Kidney capillary endothelial cell (primary cell): Measurements from ENCODE around the gene CTNNBIP1.

Experiments used
- DNase-seq: peaks from one replicate; pipeline ENCODE4 v3.0.0-alpha.2; 2018; ENCODE audit warnings: low spot score

Gene CTNNBIP1

DNA sequence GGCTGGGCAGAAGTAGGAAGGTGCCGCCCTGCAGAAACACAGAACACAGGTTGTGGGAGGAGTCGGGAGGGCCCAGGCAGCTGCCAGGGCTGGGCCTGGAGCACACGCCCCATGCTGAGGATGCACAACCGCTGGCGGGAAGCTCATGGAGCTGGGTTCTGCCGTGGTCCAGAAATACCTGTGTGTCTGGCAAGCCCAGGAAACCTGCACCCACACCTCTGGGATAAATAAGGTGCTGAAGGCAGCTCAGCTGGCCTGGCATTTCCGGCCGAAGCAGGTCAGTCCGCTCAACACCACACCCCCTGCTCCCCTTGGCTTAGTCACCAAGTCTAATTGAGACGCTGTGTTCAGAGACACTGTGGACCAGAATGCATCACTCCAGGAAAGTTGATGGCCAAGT lies 32.1 kb downstream of the CTNNBIP1 start:
- no peak for DNase-seq

DNA sequence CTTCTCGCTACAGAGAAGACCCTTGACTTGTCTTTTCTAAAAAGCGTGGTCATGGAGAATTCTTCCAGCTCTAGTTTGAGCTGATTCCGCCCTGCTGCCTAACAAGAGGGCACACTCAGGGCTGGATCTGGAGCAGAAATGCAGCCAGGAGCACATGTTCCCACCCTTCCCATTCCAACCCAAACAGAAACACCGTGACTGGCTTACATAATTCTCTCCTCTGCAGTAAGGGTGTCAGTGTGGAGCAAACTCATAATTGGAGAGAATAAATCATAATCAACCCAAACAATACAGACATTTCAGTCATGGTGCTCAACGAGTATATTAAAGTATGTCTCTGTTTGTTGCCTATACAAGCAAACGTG lies 34.5 kb downstream of the CTNNBIP1 start:
- DNase-seq, result no peak

- peak; percentile 67 for DNase-seq
Observed at GRCh38 chr1:9874959-9875635, 35.0 kb downstream of the CTNNBIP1 start.

DNA sequence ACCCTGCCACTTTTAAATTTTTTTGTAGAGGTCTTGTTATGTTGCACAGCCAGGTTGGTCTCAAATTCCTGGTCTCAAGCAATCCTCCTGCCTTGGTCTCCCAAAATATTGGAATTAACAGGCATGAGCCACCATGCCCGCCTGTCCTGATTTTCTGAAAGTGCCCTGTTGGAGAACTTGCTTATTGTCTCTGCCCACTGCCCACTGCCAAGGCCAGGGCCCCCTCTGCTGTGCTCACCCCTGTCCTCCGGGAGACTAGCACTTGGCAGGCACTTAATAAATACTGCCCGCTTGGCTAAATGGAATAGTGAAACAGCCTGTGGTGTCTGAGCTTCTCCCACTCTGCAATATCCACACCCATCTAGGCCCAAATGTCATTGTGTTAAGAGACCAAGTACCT lies 35.7 kb downstream of the CTNNBIP1 start:
- no peak for DNase-seq

GRCh38 chr1:9873992-9874391 lies 36.1 kb downstream of the CTNNBIP1 start:
- DNase-seq, result no peak

GRCh38 chr1:9873385-9873784 lies 36.7 kb downstream of the CTNNBIP1 start:
- no peak for DNase-seq

DNA sequence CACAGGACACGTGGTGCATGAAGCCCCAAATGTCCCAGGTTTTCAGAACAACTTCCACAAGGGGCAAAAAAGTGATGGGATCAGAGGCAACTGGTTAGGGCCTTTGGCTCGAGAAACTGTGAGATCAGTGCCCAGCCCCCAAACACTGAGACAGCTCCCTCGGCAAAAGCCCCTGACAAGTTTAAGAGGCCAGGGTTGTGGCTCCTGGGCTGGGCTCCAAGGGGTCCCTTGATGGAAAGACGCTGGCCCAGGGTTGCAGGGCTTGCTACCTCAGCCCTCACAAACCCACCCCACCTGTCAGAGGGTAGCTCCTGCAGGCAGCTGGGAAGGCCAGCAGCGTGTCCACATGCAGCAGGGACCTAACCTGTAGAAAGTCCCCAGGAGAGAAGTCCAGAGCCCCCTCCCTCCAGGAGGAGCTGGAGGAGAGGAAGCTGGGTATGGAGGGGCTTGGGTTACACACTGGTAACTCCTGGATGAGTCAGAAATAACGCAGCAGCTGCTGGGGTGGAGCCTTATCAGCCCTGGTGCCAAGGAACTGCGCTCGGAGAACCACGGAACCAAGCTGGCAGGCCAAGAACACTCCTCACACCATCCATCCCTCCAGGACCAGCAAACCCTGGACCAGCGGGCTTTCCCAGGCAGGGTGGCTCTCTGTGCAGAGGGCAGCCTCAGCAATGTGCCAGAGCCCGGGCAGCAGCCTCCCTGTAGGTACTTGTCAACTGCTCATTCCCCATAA lies 37.5 kb downstream of the CTNNBIP1 start:
- DNase-seq, result no peak

GRCh38 chr1:9871707-9872425 lies 38.2 kb downstream of the CTNNBIP1 start:
- DNase-seq, result no peak

GRCh38 chr1:9871021-9871420 lies 39.0 kb downstream of the CTNNBIP1 start:
- no peak for DNase-seq

DNA sequence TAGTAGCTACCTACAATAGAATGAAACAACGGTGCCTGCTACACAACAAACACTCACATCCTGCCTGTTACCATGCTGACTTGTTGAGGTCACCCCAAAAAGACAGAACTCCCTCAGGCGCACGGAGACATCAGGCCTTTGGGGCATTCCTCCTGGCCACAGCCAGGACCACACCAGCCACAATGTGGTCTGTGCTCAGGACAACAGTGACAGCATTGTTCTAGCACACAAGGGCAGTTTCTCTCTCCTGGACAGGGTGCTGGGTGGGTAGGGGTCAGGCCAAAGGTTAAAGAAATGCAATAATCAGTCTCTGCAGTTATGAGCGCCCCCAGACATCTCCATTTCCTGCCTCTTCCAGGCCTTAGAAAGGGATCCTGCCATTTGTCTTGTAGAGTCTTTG lies 39.5 kb downstream of the CTNNBIP1 start:
- no peak for DNase-seq

GRCh38 chr1:9869831-9870251 lies 40.2 kb downstream of the CTNNBIP1 start:
- DNase-seq, result no peak

DNA sequence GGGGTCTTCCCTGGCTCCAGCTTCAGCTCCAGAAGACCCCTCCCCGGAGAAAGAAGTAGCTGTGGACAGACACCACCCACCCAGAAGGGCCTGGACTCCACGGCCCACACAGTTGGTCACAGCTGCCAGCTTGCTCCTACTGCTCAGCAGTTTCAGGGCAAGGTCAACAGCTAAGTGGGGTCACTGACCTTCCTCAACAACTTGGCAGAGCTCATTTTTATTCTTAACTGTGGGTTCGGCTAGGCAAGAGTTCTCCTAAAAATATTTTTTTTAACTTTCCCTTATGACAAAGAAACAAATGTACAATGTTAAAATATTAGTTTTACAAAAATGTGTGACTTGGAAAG lies 41.9 kb downstream of the CTNNBIP1 start:
- DNase-seq, result no peak

- peak; percentile 59 for DNase-seq
Observed at GRCh38 chr1:9867408-9868243, 42.4 kb downstream of the CTNNBIP1 start.

DNA sequence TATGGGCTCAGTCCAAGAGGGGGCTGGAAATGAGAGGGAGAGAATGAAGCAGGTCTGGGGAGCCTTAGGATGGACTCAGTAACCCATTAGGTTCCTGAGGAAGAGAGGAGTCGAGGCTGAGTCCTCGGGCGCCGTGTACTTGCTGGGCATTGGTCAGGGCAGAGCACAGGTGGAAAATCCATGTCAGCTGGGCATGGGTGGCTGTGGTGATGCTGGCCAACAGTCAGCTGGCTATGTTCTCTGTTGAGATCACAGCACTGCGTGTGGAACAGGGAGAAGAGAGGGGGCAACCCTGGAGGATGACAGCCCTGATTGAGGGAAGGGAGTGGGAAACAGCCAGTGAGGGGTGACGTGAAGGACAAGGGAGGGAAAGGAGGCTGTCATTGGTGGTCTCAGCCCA lies 43.2 kb downstream of the CTNNBIP1 start:
- no peak for DNase-seq

GRCh38 chr1:9865724-9866123 lies 44.3 kb downstream of the CTNNBIP1 start:
- DNase-seq, result peak; percentile 57

DNA sequence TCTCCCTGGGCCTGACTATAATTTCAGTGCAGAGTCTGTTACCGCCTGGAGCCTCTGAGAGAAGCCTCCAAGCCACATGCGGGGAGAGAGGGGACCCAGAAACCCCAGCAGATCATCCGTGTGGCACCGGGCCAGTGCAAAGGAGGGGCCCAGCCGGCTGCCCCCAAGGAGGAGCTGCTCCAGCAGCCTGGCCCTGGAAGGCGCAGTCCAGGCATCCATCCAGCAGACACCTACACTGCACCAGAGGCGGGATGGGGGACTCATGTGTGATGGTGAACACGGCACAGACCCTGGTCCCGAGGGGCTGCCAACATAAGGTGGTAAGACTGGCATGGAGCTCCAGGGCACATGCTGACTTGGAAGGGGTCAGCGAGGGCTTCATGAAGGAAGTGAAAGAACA lies 46.7 kb downstream of the CTNNBIP1 start:
- DNase-seq, result no peak

- no peak for DNase-seq
Observed at GRCh38 chr1:9861360-9861759, 48.7 kb downstream of the CTNNBIP1 start.

- DNase-seq, result no peak
Observed at GRCh38 chr1:9860887-9861286, 49.2 kb downstream of the CTNNBIP1 start.

DNA sequence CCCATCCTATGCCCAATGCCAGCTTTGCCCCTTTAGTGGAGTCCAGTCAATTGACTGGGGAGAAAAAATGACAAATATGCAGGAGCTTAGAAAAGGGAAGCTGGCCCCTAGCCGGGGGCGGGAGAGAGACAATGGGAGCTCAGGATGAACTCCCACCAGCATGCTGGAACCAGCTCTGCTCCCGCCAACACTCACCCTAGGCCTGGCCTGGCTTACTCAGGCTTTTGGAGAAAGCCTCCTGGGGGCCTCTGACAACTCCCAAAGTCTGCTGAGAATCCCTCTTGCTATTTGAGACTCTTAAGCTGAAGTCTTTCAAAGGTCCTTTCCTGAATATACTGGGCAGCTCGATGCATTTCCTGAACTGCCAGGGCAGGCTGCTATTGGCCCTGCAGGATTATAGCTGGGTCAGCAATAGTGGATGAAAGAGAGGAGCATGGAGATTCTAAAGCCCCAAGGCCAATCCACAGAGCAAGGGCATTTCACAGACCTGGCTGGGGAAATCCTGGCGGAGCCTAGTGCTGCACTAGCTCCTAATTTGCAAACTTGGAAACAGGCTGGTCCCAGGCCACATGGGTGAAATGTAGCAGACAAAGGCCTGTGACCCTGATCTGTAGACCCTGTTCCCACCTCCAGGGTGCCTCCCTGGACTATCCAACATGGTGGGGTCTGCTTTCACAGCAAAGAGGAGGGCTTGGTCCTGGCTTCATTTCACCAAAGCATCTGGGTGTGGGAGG lies 50.6 kb downstream of the CTNNBIP1 start:
- no peak for DNase-seq

DNA sequence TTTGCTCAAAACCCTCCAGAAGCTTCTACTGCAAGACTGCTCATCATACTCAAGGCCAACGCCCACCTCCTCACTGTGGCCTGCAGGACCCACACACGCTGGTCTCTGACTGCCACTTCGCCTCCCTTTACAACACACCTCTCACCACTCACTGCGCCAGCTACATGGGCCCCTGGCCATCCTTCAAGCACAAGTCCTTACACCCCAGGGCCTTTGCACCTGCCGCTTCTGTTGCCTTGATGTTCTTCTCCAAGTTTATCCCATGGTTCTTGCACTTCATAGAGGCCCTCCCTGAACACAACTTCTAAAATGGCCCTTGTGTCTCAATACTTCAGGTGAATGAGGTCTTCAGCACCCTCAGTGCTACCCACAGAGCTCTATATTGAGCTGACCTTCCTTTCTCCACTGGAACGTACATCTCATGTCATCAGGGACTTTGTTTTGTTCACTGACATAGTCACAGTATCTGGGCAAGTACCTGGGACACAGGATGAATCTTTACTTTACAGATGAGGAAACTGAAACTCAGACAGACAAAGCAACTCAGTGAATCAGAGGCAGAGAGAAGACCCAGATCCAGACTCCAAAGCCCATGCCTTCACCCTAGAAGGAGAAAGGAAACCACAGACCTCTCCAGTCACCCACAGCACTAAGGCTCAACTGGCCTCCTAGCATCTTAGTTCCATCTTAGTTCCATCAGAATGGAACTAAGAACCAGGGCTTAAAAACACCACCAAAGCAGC lies 51.6 kb downstream of the CTNNBIP1 start:
- DNase-seq, result no peak

DNA sequence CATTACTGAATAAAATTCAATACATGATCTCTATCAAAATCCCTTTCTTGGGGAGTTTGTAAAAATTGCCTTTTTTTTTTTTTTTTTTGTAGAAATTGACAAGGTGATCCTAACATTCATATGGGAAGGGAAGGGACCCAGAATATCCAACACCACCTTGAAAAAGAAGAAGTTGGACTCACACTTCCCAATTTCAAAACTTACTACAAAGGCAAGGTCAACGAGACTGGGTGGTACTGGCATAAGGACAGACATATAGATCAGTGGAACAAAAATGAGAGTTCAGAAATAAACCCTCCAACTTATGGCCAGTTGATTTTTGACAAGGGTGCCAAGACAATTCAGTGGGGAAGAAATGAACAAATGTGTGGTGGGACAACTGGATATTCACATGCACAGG lies 54.9 kb downstream of the CTNNBIP1 start:
- no peak for DNase-seq
